NCI-H510A (cell line): Measurements from ENCODE around the gene PRPH.
A peak's percentile ranks its signal among the peaks of the same experiment; 100 is the strongest.
"Not testable (repeated sequence)": the region's sequence is repeated elsewhere in the genome, so short reads cannot be mapped to it uniquely, and the experiment has no call there.

ENCODE experiments used
- DNase-seq: peaks from one replicate; lab custom pipeline; 2025; lab: John Stamatoyannopoulos, UW

The PRPH gene

GRCh38 chr12:49298160-49298559 is 3.2 kb downstream of the PRPH start:
- no peak for DNase-seq

DNA sequence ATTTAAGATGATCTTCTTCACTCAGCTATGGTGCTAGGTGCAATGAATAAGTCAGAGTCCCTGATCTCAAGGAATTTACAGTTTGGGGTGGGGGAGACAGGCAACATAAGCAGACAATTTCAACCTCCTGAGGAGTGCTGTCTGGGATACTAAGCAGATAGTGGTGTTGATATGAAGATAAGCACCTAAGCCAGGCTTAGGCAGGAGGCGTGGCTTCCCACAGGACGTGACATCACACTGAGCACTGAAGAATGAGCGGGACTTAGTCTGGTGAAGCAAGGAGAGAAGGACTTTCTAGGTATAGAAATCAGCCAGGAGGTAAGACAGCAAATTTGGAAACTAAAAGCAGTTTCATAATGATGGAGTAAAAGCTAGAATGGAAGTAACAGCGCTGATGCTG is 6.8 kb downstream of the PRPH start:
- no peak for DNase-seq

GRCh38 chr12:49304161-49304560 is 9.2 kb downstream of the PRPH start:
- DNase-seq, result no peak

DNA sequence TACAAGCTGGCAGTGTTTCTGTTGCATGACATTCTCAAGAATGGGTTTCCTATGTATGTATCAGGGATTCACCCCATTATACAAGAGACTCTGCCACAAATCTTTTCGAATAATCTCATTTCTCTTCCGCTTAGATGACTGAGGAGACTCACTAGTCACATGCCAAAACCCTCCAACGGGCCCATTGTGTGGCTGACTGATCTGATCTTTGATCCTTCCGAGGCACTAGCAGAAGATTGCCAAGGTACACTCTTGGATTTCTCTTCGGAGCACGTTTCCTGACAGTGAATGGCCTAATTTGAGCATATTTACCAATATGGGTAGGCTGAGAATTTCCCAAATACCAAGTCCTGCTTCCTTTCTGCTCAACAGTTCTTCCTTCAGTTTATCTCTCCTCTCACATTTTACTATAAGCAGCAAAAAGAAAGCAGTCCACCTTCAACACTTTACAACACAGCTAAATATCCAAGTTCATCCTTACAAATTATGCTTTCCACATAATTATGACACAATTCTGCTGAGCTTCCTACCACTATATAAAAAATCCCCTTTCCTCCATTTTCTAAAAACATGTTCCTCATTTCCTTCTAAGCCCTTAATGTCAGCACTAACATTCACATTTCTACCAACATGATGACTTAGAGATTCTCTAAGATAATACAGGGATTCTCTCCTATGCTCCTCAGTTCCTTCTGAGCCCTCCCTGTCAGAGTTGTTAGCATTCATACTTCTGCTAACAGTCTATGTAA is 11.0 kb downstream of the PRPH start:
- DNase-seq, result no peak

DNA sequence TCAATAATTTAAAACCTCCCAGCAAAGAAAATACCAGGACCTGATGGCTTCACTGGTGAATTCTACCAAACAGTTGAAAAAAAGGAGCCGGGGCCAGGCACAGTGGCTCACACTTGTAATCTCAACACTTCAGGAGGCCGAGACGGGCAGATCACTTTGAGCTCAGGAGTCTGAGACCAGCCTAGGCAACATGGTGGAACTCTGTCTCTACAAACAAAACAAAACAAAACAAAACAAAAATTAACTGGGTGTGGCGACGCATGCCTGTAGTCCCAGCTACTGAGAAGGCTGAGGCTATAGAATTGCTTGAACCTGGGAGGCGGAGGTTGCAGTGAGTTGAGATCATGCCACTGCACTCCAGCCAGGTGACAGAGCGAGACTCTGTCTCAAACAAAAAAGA is 14.4 kb downstream of the PRPH start:
- DNase-seq, result no peak

- not testable (repeated sequence) for DNase-seq
Observed at GRCh38 chr12:49310451-49311000, 15.6 kb downstream of the PRPH start.

GRCh38 chr12:49314811-49315210 is 19.9 kb downstream of the PRPH start:
- DNase-seq, result no peak

- DNase-seq, result not testable (repeated sequence)
Observed at GRCh38 chr12:49317118-49317517, 22.2 kb downstream of the PRPH start.

DNA sequence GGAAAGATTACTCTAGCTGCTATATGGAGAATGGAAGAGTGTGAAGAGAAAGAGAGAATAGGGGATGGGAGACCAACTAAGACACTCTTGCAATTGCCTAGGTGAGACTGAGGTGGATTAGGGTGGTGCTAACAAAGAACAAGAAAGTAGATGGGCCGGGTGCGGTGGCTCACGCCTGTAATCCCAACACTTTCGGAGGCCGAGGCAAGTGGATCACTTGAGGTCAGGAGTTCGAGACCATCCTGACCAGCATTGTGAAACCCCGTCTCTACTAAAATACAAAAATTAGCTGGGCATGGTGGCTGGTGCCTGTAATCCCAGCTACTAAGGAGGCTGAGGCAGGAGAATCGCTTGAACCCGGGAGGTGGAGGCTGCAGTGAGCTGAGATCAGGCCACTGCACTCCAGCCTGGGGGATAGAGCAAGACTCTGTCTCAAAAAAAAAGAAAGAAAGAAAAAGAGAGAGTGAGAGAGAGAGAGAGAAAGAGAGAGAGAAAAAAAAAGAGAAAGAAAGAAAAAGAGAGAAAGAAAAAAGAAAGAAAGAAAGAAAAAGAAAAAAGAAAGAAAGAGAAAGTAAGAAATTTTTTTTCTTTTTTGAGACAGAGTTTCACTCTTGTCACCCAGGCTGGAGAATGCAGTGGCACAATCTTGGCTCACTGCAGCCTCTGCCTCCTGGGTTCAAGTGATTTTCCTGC is 25.6 kb downstream of the PRPH start:
- not testable (repeated sequence) for DNase-seq

- DNase-seq, result no peak
Observed at GRCh38 chr12:49322367-49322707, 27.4 kb downstream of the PRPH start.

DNA sequence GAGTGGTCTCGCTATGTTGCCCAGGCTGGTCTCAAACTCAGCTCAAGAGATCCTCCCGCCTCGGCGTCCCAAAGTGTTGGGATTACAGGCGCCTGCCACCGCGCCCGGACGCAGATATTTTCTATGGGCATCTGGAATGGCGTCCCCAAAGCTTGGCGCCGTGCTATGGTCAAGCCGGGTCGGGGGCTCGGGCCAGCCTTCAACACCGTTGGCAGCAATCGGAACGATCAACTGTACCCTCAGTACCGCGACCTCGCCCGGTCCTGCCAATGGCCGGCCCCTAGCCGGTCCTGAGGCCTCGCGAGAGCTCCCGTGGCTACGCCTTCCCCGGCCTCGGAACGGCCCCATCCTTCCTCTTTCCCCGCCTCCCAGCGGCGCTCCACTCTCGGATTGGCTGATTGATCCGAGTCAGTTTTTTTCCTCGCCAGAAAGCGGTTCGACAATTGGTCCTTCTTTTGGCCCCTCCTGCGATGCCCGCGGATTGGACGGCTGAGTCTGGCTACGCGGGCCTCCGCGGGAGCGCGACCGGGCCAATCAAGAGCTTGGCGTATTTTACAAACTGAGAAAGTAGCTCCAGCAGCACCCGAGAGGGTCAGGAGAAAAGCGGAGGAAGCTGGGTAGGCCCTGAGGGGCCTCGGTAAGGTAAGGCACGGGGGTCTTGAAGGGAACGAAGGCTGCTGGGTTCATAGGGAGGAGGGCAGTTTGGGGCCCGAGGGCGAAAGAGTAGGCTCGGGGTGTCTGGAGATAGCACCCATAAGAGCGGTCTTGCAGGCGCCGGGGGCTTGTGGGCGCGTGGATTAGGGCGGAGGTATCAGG is 28.0 kb downstream of the PRPH start, which contains the start of gene TROAP:
TROAP (plus strand) TSS at position 548 of the 816 bp plus-strand sequence. CDS start 354 bp downstream, outside the sequence.
- DNase-seq, result peak; percentile 96

GRCh38 chr12:49323524-49324097 is 28.7 kb downstream of the PRPH start:
- no peak for DNase-seq

DNA sequence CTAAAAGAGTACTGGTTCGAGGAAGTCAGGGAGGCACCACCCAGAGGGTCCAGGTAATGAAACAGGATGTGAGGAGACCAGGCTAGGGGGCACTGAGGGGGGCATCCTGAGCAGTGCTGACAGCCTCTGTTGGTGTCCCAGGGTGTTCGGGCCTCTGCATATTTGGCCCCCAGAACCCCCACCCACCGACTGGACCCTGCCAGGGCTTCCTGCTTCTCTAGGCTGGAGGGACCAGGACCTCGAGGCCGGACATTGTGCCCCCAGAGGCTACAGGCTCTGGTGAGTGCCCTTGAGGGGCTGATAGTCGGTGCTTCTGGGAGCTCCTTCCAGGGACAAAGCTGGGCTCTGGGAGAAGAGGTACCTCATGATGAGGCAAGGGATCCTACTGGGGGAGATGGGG is 30.7 kb downstream of the PRPH start:
- no peak for DNase-seq

DNA sequence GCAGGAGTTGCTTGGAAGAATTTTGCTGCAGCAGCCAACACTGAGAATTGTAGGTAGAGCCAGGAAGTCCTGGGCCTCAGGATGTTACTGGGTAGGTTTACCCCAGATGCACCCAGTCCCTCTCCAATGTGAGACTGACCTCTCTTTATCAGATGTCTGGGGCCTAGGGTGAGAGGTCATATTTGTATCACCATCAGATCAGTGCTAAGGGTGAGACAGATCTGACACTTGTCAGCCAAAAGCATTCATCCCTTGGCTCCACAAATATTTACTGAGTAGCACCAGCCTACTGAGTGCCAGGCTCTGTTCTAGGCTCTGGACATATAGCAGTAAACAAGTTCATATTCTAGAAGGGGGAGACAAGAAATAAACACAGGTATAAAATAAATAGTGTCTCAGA is 32.4 kb downstream of the PRPH start:
- no peak for DNase-seq

- no peak for DNase-seq
Observed at GRCh38 chr12:49327887-49328286, 32.9 kb downstream of the PRPH start.

DNA sequence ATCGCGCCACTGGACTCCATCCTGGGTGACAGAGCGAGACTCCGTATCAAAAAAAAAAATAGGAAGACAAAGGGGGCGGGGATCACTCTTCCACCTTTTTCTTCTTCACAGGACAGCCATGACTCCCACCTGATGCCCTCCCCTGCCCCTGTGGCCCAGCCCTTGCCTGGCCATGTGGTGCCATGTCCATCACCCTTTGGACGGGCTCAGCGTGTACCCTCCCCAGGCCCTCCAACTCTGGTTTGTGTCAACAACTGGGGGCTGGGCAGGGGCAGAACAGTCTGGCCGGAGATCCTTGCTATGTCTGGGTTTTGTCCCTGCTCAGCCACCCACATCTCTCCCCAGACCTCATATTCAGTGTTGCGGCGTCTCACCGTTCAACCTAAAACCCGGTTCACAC is 33.9 kb downstream of the PRPH start:
- no peak for DNase-seq

GRCh38 chr12:49330032-49330619 is 35.2 kb downstream of the PRPH start:
- no peak for DNase-seq

GRCh38 chr12:49330631-49331379 is 35.9 kb downstream of the PRPH start:
- DNase-seq, result no peak

- DNase-seq, result peak; percentile 64
Observed at GRCh38 chr12:49331380-49332222, 36.7 kb downstream of the PRPH start.

- DNase-seq, result no peak
Observed at GRCh38 chr12:49332441-49332861, 37.5 kb downstream of the PRPH start.
